ENCODE data around the gene KRTAP22-2.

Gene KRTAP22-2

DNA sequence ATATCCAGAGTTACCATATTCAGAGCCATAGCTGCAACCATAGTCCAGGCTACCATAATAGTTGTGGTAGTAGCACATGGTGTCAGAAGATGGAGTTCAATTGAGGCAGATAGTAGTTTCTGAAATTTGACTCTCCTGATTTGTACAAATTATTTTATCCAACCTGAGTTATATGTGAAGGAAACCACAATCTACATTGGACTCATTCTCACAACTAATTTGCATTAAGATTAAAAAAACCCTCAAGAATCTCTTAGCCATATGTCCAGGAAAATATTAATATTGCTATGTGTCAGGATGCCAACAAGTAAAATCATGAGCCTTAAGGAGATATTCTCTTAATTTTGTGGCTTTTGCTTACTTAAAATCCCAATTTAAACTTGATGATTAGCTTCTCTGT lies at the start of gene KRTAP22-2:
Gene KRTAP22-2 (minus strand): TSS at position 101 of the 400 bp plus-strand sequence.
- no peak for DNase-seq

GRCh38 chr21:30638686-30639085 lies 48.5 kb upstream of the KRTAP22-2 start:
- no peak for DNase-seq

DNA sequence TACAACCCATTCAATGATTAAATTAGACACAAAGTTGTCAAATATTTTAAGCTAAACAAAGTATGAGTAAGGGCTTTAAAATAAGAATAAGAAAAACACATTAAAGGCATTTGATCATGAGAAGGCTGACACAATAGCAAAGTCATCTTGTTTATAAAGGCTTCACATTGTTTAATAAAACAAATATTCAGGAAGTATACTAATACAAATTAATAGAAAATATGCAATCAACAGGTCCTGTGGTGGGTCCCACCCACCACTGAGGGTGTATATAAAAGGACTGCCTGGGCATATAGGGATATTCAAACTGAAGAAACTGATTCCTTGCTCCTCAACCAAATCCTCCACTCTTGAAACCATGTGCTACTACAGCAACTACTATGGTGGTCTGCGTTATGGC lies 44.7 kb upstream of the KRTAP22-2 start, which contains the start of gene KRTAP20-2:
Gene KRTAP20-2 (plus strand): TSS at position 301 of the 400 bp plus-strand sequence. CDS start 58 bp downstream, at position 359.
- no peak for DNase-seq

- DNase-seq = no peak
These were observed 39.0 kb upstream of the KRTAP22-2 start for GRCh38 chr21:30629200-30629599.

GRCh38 chr21:30628109-30628508 lies 37.9 kb upstream of the KRTAP22-2 start:
- no peak for DNase-seq

GRCh38 chr21:30625449-30626165 lies 35.4 kb upstream of the KRTAP22-2 start:
- DNase-seq = no peak

DNA sequence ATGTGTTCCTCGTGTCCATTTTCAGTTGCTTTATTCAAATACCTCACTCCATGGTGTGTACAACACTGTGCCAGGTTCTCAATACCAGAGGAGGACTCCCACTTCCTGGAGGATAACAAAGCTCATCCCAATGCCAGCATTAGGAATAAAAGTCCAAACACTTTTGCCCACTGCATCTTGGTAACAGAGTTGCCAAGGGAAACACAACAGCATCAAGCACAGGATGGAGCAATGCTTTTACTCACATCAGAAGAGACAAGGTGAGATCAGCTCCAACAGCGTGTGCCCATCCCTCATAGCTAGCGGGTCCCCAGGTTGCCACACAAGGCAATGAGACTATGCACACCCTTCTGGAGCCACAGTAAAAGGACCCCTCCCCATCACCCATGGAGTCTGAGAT lies 33.2 kb upstream of the KRTAP22-2 start:
- DNase-seq = no peak

- DNase-seq = no peak
These were observed 30.3 kb upstream of the KRTAP22-2 start, which contains the start of gene KRTAP20-4 for GRCh38 chr21:30620522-30620921. TSS of gene KRTAP20-4 (plus strand) at chr21:30620627.

- no peak for DNase-seq
These were observed 29.9 kb upstream of the KRTAP22-2 start for GRCh38 chr21:30620080-30620479.

GRCh38 chr21:30616125-30616524 lies 25.9 kb upstream of the KRTAP22-2 start, which contains the start of gene KRTAP20-1:
TSS of gene KRTAP20-1 (plus strand) at chr21:30616425. CDS start at chr21:30616455, 30 bp downstream.
- DNase-seq = no peak

- DNase-seq = no peak
These were observed 25.0 kb upstream of the KRTAP22-2 start for GRCh38 chr21:30615199-30615598.

DNA sequence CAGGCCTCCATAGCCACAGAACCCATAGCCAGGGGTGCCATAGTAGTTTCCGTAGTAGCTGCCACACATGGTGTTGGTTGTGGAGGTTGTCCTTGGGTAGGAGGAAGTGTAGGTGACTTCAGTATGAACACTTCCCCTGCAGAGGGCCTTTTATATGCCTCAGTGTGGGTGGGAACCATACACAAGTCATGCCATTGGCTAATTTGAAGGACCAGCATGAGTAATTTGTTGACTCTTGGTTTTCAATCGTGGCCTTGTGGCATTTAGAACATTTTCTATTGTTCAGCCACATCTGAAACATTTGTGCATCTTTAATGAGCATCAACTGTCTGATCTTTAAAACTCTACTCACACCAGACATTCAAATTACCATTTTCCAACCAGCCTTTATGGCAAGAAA lies 23.6 kb upstream of the KRTAP22-2 start, which contains the start of gene KRTAP6-1:
Gene KRTAP6-1 (minus strand): TSS at position 95 of the 400 bp plus-strand sequence. CDS start 26 bp downstream, at position 69.
- DNase-seq = no peak

- no peak for DNase-seq
These were observed 21.9 kb upstream of the KRTAP22-2 start for GRCh38 chr21:30612132-30612531.

DNA sequence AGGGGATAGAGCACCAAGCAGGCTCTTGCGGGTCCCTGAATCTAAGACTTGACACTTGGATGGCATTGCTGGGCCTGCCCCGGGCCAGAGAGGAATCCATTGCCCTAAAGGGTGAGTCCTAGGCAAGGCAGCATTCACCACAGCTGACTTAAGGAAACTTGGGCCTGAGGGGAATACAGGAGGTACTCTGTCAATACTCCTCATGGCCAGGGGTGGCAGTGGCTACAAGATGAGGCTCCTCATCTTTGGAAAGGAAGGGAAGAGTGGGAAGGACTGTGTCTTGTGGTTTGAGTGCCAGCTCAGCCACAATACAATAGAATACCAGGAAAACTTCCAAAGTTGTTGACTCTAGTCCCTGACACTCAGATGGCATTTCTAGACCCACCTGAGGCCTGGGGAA lies 15.8 kb upstream of the KRTAP22-2 start:
- no peak for DNase-seq

- no peak for DNase-seq
These were observed 10.6 kb upstream of the KRTAP22-2 start, which contains the start of gene KRTAP22-1 for GRCh38 chr21:30600787-30601186. TSS of gene KRTAP22-1 (plus strand) at chr21:30601087.

- DNase-seq = no peak
These were observed 8.6 kb upstream of the KRTAP22-2 start, which contains the start of gene KRTAP6-2 for GRCh38 chr21:30598802-30599201. TSS of gene KRTAP6-2 (minus strand) at chr21:30598902. CDS start at chr21:30598874, 28 bp downstream.

DNA sequence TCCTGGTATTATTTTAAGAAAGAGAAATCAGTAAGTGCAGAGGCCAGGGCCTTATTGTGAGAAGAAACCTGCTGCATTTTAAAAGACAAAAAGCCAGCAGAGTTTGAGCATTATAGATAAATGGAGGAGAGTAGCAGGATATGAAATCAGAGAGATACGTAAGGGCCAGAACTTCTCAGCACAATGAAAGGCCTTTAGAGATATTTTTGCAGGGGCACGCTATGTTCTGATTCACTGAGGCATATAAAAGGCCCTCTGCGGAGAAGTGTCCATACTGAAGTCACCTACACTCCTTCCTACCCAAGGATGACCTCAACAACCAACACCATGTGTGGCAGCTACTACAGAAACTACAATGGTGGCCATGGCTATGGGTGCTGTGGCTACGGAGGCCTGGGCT lies 1.9 kb upstream of the KRTAP22-2 start, which contains the start of gene KRTAP6-3:
Gene KRTAP6-3 (plus strand): TSS at position 301 of the 400 bp plus-strand sequence. CDS start 6 bp downstream, at position 307.
- DNase-seq = no peak

DNA sequence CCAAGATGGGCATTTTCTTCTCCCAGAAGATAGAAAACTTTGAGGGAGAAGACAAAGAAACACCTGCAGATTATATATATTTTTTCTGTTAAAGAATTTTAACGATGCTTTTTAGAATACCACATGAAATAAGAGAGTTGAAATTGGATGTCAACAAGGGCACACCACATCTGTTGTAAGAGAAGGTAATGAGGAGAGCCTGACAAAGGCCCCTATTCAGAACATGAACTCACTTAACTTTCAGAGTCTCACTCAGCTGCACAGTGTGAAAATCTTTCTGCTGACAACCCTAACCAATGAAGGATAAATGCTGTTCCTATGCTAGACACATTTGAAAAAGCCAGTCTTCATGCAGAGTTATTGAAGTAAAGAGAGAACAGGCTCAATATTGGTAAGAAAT lies 7.3 kb downstream of the KRTAP22-2 start:
- DNase-seq = no peak

DNA sequence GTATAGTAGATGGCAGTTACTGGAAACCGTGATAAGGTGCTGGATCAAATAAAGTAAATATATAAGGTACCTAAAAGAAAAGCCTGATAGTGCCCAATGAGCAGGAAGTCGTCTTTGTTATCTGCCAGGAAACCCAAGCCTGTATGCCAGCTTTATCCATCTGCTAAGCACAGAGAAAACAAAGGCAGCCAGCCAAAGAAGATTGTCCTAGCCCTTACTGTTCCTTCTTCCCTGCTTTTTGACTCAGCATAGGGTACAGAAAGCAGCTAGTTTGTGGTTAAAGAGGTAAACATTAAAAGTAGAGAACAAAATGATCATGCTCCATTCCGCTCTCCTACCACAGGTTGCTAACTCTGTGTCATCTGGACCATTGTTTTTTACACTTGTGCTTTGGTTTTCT lies 10.1 kb downstream of the KRTAP22-2 start:
- no peak for DNase-seq

DNA sequence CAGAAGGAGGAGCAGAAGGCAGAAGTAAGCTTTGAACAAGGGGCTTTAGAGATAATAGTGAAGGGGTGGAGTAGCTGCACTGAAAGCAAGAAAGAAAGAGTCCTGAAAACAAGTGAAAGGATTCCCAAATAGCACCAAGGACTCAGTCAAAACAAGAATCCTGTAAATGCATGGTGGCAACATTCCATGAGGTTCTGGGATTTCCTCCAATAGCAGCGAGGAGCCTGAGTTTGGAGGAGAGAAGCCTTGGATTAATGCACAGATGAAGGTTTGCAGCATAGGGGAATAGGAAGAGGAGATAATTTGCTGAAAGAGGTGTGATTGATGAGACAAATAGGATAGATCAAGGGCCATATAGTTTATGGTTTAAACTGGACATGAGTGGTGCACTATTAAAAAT lies 10.9 kb downstream of the KRTAP22-2 start:
- no peak for DNase-seq

DNA sequence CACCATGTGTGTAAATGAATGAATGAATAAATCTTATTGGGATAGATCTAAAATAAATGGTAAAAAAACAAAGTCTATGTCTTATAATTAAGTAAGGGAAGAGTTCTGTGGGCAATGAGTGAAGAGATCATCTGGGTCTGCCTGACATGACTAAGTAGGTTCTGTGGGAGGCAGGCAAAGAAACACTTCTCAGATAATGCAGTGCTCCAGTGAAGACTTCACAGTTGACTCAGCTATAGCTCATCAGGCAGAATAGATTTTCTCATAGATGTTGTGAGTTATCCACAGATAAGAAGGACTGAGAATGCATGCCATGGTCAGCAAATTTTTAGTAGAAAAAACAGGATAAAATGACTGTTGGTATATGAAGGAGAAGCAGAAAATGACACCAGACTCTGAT lies 12.4 kb downstream of the KRTAP22-2 start:
- DNase-seq = no peak

DNA sequence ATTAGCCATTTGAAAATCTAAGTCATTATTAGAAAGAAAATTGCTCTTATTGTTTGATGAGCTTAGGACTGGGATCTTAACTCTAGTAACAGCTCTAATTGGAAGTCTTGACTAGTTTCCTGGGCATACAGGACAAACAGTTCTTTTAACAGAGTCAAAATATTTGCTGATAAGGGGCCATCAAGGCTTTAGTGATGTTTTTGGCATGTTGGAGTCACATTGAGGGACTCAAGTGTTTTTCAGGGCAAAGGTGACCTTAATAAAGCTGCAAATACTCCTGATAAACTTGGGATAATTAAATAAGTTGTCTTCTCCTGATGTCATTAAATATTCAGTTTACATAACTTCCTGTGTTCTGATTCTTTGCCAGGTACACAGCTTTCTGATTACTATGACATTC lies 22.6 kb downstream of the KRTAP22-2 start:
- no peak for DNase-seq

DNA sequence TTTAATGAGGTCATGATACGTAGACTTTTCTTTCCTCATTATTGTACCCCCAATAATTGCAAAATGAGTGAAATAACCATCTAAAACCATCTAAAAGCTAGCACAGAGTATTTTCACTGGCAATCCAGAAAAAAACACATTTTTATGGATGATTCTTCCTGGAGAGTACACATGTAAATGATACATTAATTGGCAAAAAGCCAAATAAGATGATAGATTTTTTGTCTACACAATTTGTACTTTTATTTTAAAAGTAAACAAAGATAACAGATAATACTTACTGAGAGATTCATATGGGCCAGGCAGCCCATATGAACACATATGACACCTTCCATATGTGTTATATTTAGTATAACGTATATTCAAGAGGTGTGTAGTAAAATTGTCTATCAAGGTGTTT lies 26.6 kb downstream of the KRTAP22-2 start:
- DNase-seq = no peak

DNA sequence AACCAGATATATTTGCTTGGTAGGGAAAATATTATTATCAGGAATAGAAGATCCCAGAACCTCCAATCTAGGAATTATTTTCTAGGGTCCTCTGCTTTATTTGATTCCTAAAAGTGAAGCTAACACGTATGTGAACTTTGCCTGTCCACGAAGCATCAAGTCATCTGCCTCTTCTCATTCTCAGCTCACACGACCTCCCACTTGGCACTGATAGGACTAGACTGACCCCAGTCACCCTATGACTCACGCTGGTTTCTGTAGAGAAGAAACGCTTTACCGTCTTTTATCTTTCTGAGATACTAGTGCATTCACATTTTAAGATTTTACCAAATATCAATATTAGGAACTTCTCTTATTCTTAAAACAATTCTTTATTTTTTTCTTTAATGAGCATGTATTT lies 27.1 kb downstream of the KRTAP22-2 start:
- no peak for DNase-seq

All from NCI-H1694 treated with DMSO at 0.1 percent for 48 hours (cell line).